ENCODE measurements around the gene CRLF1.
"Not testable (repeated sequence)": the region's sequence is repeated elsewhere in the genome, so short reads cannot be mapped to it uniquely, and the experiment has no call there.

Gene CRLF1

GRCh38 chr19:18595475-18595874, 11.1 kb downstream of the CRLF1 start:
- H3K9ac ChIP-seq (ENCODE audit: low read depth, low read length): no peak overlapping the region
- H3K4me1 ChIP-seq (ENCODE audit: insufficient read depth, low read length): peaks cover 18% of the 10 kb centered on the region; the same call in 1 of the 2 replicates
- H3K36me3 ChIP-seq (ENCODE audit: insufficient read depth, low read length): no peaks in the 10 kb centered on the region
- no peaks in the 10 kb centered on the region for H3K9me3 ChIP-seq (ENCODE audit: control insufficient read depth, insufficient read depth, low read length)

DNA sequence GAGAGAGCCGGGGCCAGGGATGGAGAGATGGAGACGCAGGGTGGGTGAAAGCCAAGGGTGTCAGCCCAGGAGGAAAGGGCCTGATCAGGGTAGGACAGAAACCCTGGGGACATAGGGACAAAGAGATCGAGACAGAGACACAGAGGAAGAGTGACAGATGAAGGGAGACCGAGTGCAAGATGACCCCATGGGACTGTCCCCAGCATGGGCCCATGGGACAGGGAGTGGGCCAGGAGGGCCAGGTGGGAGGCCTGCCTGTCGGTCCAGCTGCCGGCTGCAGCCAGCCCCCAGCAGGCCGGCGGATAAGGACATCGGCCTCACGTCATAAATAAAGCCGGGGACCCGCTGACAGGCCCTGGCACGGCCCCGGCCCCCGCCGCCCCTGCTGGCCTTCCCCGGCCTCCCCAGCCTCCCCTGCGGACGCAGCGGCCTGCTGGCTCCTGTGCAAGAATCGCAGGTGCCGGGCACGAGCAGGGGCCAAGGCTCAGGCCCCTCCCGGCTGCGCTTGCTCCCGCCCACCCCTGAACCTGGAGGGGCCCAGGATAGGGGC, 11.7 kb downstream of the CRLF1 start:
- Histone ChIP-seq H3K9me3 (ENCODE audit: control insufficient read depth, insufficient read depth, low read length) (no peaks in the 10 kb centered on the region), H3K9ac (ENCODE audit: low read depth, low read length) (peak overlapping the region; percentile 36), H3K36me3 (ENCODE audit: insufficient read depth, low read length) (no peaks in the 10 kb centered on the region), H3K4me1 (ENCODE audit: insufficient read depth, low read length) (peaks cover 18% of the 10 kb centered on the region; the same call in 1 of the 2 replicates)

DNA sequence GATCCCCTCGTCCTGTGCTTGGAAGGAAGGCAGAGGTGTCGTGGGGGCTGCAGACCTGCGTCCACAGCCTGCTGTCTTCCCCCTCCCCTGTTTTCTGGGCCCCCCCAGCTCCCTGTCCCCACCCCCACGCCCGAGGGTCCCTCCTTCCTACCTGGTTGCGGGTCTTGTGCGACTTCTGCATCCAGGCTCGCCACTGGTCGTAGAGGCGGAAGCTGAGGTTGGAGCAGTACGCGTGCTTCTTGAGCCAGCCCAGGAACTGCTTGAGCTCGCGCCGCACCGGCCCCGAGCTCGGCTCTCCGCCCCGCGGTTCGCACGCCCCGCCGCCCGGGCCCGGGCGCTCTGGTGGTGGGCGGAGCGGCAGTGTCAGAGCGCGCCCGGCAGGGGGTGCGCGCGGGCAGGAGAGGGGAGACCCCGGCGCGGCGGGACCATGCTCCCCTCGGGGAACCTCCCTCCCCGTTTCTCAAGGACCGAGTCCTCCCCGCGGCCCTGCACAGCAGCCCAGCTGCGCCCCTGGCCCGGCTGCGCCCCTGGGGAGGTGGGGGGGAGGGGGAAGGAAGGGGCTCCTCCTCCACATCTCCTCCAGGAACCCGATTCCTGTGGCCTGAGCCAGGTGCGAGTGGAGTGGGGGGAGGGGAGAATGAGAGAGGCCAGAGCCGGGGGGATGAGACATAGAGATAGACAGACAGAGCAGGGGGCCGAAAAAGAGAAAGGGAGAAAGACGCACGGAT, 12.3 kb downstream of the CRLF1 start:
- Histone ChIP-seq H3K9me3 (ENCODE audit: control insufficient read depth, insufficient read depth, low read length) (no peaks in the 10 kb centered on the region), H3K36me3 (ENCODE audit: insufficient read depth, low read length) (no peaks in the 10 kb centered on the region), H3K9ac (ENCODE audit: low read depth, low read length) (peak overlapping the region; percentile 36), H3K4me1 (ENCODE audit: insufficient read depth, low read length) (peaks cover 18% of the 10 kb centered on the region; the same call in 1 of the 2 replicates)

- Histone ChIP-seq H3K9ac (ENCODE audit: low read depth, low read length) (peak overlapping the region; percentile 36), H3K9me3 (ENCODE audit: control insufficient read depth, insufficient read depth, low read length) (no peaks in the 10 kb centered on the region), H3K4me1 (ENCODE audit: insufficient read depth, low read length) (peaks cover 18% of the 10 kb centered on the region; the same call in 1 of the 2 replicates), H3K36me3 (ENCODE audit: insufficient read depth, low read length) (no peaks in the 10 kb centered on the region)
These were observed 13.1 kb downstream of the CRLF1 start for GRCh38 chr19:18593367-18594095.

DNA sequence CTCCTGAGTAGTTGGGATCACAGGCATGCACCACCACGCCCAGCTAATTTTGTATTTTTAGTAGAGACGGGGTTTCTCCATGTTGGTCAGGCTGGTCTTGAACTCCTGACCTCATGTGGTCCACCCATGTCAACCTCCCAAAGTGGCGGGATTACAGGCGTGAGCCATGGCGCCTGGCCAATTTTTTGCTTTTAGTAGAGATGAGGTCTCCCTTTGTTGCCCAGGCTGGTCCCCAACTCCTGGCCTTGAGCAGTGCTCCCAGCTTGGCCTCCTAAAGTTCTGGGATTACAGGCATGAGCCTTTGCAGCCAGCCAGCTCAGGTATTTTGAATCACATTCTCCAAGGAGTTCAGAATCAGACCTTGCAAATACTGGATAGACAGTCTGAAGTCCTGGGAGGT, 13.9 kb downstream of the CRLF1 start:
- H3K36me3 ChIP-seq (ENCODE audit: insufficient read depth, low read length); H3K9ac ChIP-seq (ENCODE audit: low read depth, low read length); H3K9me3 ChIP-seq (ENCODE audit: control insufficient read depth, insufficient read depth, low read length): not testable (repeated sequence)
- peaks cover 22% of the 10 kb centered on the region; the same call in 1 of the 2 replicates for H3K4me1 ChIP-seq (ENCODE audit: insufficient read depth, low read length)

- peaks cover 22% of the 10 kb centered on the region; the same call in 1 of the 2 replicates for H3K4me1 ChIP-seq (ENCODE audit: insufficient read depth, low read length)
- H3K9me3 ChIP-seq (ENCODE audit: control insufficient read depth, insufficient read depth, low read length): no peaks in the 10 kb centered on the region
- no peak overlapping the region for H3K9ac ChIP-seq (ENCODE audit: low read depth, low read length)
These were observed 14.7 kb downstream of the CRLF1 start for GRCh38 chr19:18591735-18592385.

DNA sequence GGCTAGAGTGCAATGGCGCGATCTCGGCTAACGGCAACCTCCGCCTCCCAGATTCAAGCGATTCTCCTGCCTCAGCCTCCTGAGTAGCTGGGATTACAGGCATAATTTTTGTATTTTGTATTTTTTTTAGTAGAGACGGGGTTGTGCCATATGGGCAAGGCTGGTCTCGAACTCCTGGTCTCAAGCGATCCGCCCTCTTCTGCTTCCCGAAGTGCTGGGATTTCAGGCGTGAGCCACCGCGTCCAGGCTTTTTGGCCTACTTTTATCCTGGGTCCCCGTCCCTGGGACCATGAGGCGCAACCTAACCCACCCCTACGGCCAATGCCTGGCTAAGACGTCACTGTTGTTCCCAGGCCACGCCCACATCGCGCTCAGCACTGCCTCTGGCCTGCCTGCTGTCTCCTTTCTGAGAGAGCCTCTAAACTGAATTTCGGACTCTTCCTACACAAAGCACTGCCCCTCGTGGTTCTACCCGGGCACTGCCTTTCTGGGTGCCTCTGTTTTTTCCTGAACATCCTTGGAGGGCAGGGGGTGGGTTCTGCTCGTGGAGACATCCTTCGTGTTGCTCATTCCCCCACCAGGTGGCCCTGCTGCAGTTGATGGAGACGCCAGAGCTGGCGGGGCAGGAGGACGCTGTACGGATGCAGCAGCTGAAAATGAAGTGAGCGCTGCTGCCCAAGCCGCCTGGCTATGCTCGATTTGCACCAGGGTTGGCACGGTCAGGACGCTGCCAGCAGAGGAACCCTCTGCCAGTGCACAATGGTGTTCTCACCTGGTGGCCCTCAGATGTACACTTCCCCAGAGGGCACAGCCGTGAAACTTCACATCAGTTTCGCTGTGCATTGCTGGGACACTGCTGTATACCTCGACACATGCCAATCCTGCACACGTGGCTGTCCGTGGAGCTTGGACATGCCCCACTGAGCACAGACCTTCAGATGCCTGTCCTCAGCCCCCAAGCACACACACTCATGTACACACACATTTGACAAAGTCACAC, 16.0 kb downstream of the CRLF1 start:
- peaks cover 17% of the 10 kb centered on the region; the same call in 1 of the 2 replicates for H3K4me1 ChIP-seq (ENCODE audit: insufficient read depth, low read length)
- H3K9me3 ChIP-seq (ENCODE audit: control insufficient read depth, insufficient read depth, low read length): no peaks in the 10 kb centered on the region
- peak overlapping the region; percentile 94; the same call in 1 of the 2 replicates for H3K9ac ChIP-seq (ENCODE audit: low read depth, low read length)
- H3K36me3 ChIP-seq (ENCODE audit: insufficient read depth, low read length): no peaks in the 10 kb centered on the region

More at GRCh38 chr19:18591735-18592385, 14.7 kb downstream of the CRLF1 start:
- H3K36me3 ChIP-seq (ENCODE audit: insufficient read depth, low read length): no peaks in the 10 kb centered on the region

DNA sequence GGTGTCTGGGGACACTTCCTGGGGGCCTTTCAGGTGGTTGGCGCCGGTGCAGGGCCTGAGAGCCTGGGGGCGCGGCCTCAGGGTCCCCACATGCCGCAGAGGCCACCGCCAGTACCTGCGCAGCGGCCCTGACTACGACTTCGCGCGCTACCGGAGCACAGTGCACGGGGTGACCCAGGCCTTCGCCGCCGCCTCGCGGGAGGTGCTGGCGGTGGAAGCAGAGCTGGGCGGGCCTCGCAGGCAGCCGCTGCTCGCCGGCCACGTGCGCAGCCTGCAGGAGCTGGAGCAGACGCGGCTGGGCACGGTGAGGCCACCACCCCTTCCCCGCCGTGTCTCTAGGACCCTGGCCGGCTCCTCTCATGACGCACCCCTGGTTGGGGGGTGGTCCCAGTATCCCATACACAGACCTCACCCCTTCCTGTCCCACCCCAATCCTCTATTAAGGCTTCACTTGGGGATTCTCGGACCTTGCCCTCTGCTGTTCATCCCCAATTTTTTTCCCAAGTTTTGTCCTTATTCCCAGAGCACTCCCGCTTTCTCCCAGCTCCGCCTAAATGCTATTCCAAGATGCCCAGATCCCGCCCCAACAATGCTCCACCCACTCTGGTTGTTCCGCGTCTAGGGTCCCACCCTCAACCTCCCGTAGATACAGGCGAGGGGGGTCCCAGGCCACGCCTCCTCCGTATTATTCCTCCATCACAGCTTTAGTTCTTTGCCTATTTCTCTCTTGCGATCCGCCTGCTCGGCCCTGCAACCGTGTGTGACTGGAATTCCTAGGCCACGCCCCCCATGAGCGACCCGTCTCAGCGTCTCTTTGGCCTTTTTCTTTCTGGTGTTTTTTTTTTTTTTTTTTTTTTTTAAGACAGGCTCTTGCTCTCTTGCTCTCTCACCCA, 17.0 kb downstream of the CRLF1 start:
- H3K4me1 ChIP-seq (ENCODE audit: insufficient read depth, low read length): peaks cover 10% of the 10 kb centered on the region; the same call in 1 of the 2 replicates
- no peaks in the 10 kb centered on the region for H3K36me3 ChIP-seq (ENCODE audit: insufficient read depth, low read length)
- H3K9ac ChIP-seq (ENCODE audit: low read depth, low read length): peak overlapping the region; percentile 94
- no peaks in the 10 kb centered on the region for H3K9me3 ChIP-seq (ENCODE audit: control insufficient read depth, insufficient read depth, low read length)

DNA sequence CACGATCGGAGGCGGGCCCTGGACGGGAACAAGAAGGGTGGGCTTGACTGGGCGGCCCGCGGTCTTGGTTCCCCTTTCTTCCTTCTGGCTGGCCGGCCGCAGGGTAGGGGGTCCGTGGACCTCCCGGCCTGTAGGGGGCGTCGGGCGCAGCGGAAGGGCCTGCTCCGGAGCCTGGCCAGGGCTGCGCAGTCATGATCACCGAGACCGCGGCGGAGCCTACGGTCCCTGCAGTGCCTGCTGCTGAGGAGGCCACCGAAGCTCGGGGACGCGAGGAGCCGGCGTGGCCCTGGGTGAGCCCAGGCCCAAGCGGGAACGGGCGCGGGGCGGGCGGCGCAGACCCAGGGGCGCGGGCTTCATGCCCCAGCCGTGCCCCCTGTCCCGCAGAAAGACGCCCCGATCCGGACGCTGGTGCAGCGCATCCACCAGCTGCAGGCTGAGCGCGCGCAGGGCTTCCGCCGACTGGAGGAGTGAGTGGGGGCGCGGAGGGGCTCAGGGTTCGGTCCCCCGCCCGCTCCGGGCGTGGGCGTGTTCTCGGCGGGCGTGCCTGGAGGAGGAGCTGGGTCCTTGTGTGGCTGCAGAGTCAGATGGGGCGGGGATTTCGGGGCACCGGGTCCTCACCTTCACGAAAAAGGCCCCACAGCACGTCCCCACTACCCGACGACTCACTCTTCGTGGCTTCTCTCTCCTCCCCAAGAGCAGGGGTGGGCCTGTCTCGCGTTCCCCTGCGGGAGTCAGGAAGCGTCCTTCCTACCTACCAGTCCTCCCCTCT, 17.8 kb downstream of the CRLF1 start, which contains the start of gene REX1BD:
Gene REX1BD (plus strand): TSS at position 188 of the 769 bp plus-strand sequence. CDS start 4 bp downstream, at position 192.
- peaks cover 8% of the 10 kb centered on the region; the same call in 1 of the 2 replicates for H3K4me1 ChIP-seq (ENCODE audit: insufficient read depth, low read length)
- H3K36me3 ChIP-seq (ENCODE audit: insufficient read depth, low read length): no peaks in the 10 kb centered on the region
- peak within 1 kb of the TSS; percentile 94 for H3K9ac ChIP-seq (ENCODE audit: low read depth, low read length)
- no peaks in the 10 kb centered on the region for H3K9me3 ChIP-seq (ENCODE audit: control insufficient read depth, insufficient read depth, low read length)

GRCh38 chr19:18587962-18588610, 18.5 kb downstream of the CRLF1 start:
- H3K9me3 ChIP-seq (ENCODE audit: control insufficient read depth, insufficient read depth, low read length): no peaks in the 10 kb centered on the region
- H3K36me3 ChIP-seq (ENCODE audit: insufficient read depth, low read length): no peaks in the 10 kb centered on the region
- H3K9ac ChIP-seq (ENCODE audit: low read depth, low read length): peak overlapping the region; percentile 94
- H3K4me1 ChIP-seq (ENCODE audit: insufficient read depth, low read length): peaks cover 8% of the 10 kb centered on the region; the same call in 1 of the 2 replicates

DNA sequence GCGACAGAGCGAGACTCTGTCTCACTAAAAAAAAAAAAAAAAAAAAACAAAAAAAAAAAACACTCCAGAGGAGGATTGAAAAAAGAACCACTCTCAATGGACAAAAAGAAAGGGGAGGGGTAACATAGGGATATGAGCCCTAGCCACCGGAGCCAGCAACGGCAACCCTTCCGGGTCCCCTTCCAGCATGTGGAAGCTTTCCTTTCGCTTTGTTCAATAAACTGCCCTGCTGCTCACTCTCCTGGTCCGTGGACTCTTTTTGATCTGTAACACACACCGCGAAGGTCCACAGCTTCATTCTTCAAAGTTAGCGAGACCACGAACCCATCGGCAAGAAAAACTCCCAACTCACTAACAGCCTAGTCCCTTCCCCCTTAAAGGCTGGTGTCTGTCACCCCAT, 19.0 kb downstream of the CRLF1 start:
- H3K9ac ChIP-seq (ENCODE audit: low read depth, low read length): 0 out of 2 replicates have a peak overlapping the region, but pooled peaks have one; percentile 94
- H3K9me3 ChIP-seq (ENCODE audit: control insufficient read depth, insufficient read depth, low read length): no peaks in the 10 kb centered on the region
- H3K4me1 ChIP-seq (ENCODE audit: insufficient read depth, low read length): peaks cover 8% of the 10 kb centered on the region; the same call in 1 of the 2 replicates
- no peaks in the 10 kb centered on the region for H3K36me3 ChIP-seq (ENCODE audit: insufficient read depth, low read length)
